HL-60 (cell line): ENCODE results near the gene MCAM.

Experiments
- CTCF ChIP-seq: IDR thresholded peaks from one replicate; pipeline ENCODE4 v1.5.1; 2011; ENCODE audit warnings: low read length, control low read depth, inconsistent platforms; ENCODE audit not compliant: insufficient read depth
- GABPA ChIP-seq: IDR thresholded peaks from 2 replicates; pipeline ENCODE4 v1.6.1; 2012; ENCODE audit warnings: low read depth

DNA sequence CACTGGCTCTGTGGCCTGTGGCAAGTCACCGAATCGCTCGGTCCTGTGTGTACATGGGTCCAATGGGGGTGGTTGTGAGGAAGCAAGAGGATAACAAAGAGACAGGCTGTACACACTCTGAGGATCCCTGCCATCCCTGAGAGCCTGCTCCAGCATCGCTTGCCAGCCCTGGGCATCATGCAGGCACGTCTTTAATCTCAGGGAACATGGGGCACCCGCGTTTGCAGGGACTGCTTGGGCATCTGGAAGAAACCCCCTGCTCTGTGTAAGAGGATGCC lies 25.0 kb upstream of the MCAM start:
- TF ChIP-seq CTCF (no peak), GABPA (no peak)
